CD4-positive, alpha-beta memory T cell (primary cell): Measurements from ENCODE around the gene PAX2. TPM values are rescaled to one million over a fixed set of nuclear protein-coding genes. Genes with fewer than 3 reads are reported as not detected.

Experiments
- CTCF ChIA-PET: fragments of 350-600 bp; sonication (Branson Sonifier 250); formaldehyde crosslinking; loops from one replicate; lab custom pipeline; 2021; ENCODE audit warnings: inconsistent platforms; ENCODE audit not compliant: partially characterized antibody; lab: Charles Lee
- POLR2A ChIA-PET: fragments of 350-600 bp; sonication (Branson Sonifier 250); formaldehyde crosslinking; loops from one replicate; lab custom pipeline; 2021; ENCODE audit not compliant: partially characterized antibody; lab: Charles Lee
- DNase-seq, 5 donors: peaks; one replicate each; pipeline versions ENCODE4 v3.0.0 to v3.0.0-alpha.2; 2020 to 2022; ENCODE audit warnings: mixed read lengths in 1 of 5
- H3K27ac ChIP-seq: one replicate; pipeline ENCODE4 v1.7.0; 2013; ENCODE audit warnings: low read depth, low read length
- H3K27me3 ChIP-seq: 2 replicates; pipeline ENCODE4 v1.7.0; 2013; ENCODE audit warnings: mild to moderate bottlenecking, low read length, moderate library complexity; ENCODE audit not compliant: insufficient read depth
- H3K36me3 ChIP-seq: 2 replicates; pipeline ENCODE4 v1.7.0; 2013; ENCODE audit warnings: mild to moderate bottlenecking, low read length, moderate library complexity; ENCODE audit not compliant: insufficient read depth
- H3K4me1 ChIP-seq: 2 replicates; pipeline ENCODE4 v1.7.0; 2013; ENCODE audit warnings: mild to moderate bottlenecking, low read length, moderate library complexity; ENCODE audit not compliant: insufficient read depth
- H3K4me3 ChIP-seq, 2 donors: one replicate each; pipeline ENCODE4 v1.7.0; 2013; ENCODE audit warnings: low read length in 2 of 2, mild to moderate bottlenecking in 1 of 2
- H3K9me3 ChIP-seq, 2 donors: one replicate each; pipeline ENCODE4 v1.7.0; 2013; ENCODE audit warnings: low read length in 2 of 2, control low read depth in 1 of 2; ENCODE audit not compliant: control insufficient read depth in 1 of 2
- H3K27ac Mint-ChIP-seq, 7 donors: one replicate each; pipeline ENCODE4 v1.8.0; 2020 to 2021; ENCODE audit warnings: mixed read lengths in 7 of 7, mild to moderate bottlenecking in 6 of 7, inconsistent platforms in 3 of 7, moderate library complexity in 3 of 7
- H3K27me3 Mint-ChIP-seq, 2 donors: one replicate each; pipeline ENCODE4 v1.8.0; 2020 to 2021; ENCODE audit warnings: mixed read lengths in 2 of 2
- H3K36me3 Mint-ChIP-seq, 2 donors: one replicate each; pipeline ENCODE4 v1.8.0; 2020 to 2021; ENCODE audit warnings: mixed read lengths in 2 of 2, inconsistent platforms in 1 of 2, mild to moderate bottlenecking in 1 of 2
- H3K4me1 Mint-ChIP-seq, 4 donors: one replicate each; pipeline ENCODE4 v1.8.0; 2020 to 2021; ENCODE audit warnings: mixed read lengths in 4 of 4, mild to moderate bottlenecking in 1 of 4
- H3K4me3 Mint-ChIP-seq, 8 donors: one replicate each; pipeline ENCODE4 v1.8.0; 2020 to 2021; ENCODE audit warnings: mixed read lengths in 8 of 8, mild to moderate bottlenecking in 7 of 8, moderate library complexity in 6 of 8, inconsistent platforms in 3 of 8
- H3K9me3 Mint-ChIP-seq, 8 donors: one replicate each; pipeline ENCODE4 v1.8.0; 2020 to 2021; ENCODE audit warnings: mixed read lengths in 8 of 8, mild to moderate bottlenecking in 5 of 8, inconsistent platforms in 3 of 8, moderate library complexity in 1 of 8
- intact Hi-C: fragments of 100-400 bp; cut with micrococcal nuclease; formaldehyde crosslinking; loops from one replicate; pipeline ENCODE4 v1.15.1; 2023
- polyA plus RNA-seq, 2 donors: library from polyadenylated mRNA; unstranded; fragments of 300-500 nt; fragmentation: Illumina TruSeq; gene quantifications; one replicate each; pipeline ENCODE4 v1.2.3, GENCODE V29; 2021
- total RNA-seq, 2 experiments: library from RNA; stranded (reverse); gene quantifications; one replicate each; pipeline ENCODE4 v1.2.3, GENCODE V29; 2021

The PAX2 gene
- total and polyA plus RNA-seq, 4 experiments from 2014 or later = not detected

- no peak for DNase-seq
- peaks cover 0 to 2% (median 0%) of the 10 kb centered on the region in 8 donors for H3K9me3 Mint-ChIP-seq
- H3K27me3 ChIP-seq = peaks cover 8% of the 10 kb centered on the region
- H3K36me3 ChIP-seq = no peaks in the 10 kb centered on the region
- POLR2A ChIA-PET = no interaction called here
- H3K4me3 ChIP-seq = no peak overlapping the region
- peaks cover 39 to 40% of the 10 kb centered on the region in 2 donors for H3K27me3 Mint-ChIP-seq
- no peak overlapping the region for H3K27ac Mint-ChIP-seq
- peaks cover 0 to 1% (median 0%) of the 10 kb centered on the region in 4 donors for H3K4me1 Mint-ChIP-seq
- H3K4me3 Mint-ChIP-seq = no peak overlapping the region
- intact Hi-C loops = no loop called here
- H3K36me3 Mint-ChIP-seq = no peaks in the 10 kb centered on the region
- no peaks in the 10 kb centered on the region for H3K9me3 ChIP-seq
- H3K27ac ChIP-seq = no peak overlapping the region
- CTCF ChIA-PET = no interaction called here
- no peaks in the 10 kb centered on the region for H3K4me1 ChIP-seq
Measured at GRCh38 chr10:100776671-100777070, 31.3 kb downstream of the PAX2 start.

GRCh38 chr10:100779329-100779728 lies 33.9 kb downstream of the PAX2 start:
- Mint-ChIP-seq H3K27me3 (peaks cover 32 to 33% of the 10 kb centered on the region in 2 donors), H3K4me3 (no peak overlapping the region), H3K4me1 (peaks cover 0 to 1% (median 0%) of the 10 kb centered on the region in 4 donors), H3K36me3 (no peaks in the 10 kb centered on the region), H3K27ac (no peak overlapping the region), H3K9me3 (no peaks in the 10 kb centered on the region)
- Histone ChIP-seq H3K27me3 (peaks cover 8% of the 10 kb centered on the region), H3K36me3 (no peaks in the 10 kb centered on the region), H3K9me3 (no peaks in the 10 kb centered on the region), H3K4me3 (no peak overlapping the region), H3K27ac (no peak overlapping the region), H3K4me1 (no peaks in the 10 kb centered on the region)
- ChIA-PET CTCF (no interaction called here), POLR2A (no interaction called here)
- no peak for DNase-seq
- intact Hi-C loops = no loop called here

- ChIA-PET POLR2A (no interaction called here), CTCF (no interaction called here)
- Histone ChIP-seq H3K27me3 (peaks cover 8% of the 10 kb centered on the region), H3K9me3 (no peaks in the 10 kb centered on the region), H3K27ac (no peak overlapping the region), H3K4me3 (no peak overlapping the region), H3K4me1 (no peaks in the 10 kb centered on the region), H3K36me3 (no peaks in the 10 kb centered on the region)
- Mint-ChIP-seq H3K27ac (no peak overlapping the region), H3K9me3 (no peaks in the 10 kb centered on the region), H3K27me3 (peaks cover 26 to 29% of the 10 kb centered on the region in 2 donors), H3K4me1 (peaks cover 0 to 1% (median 0%) of the 10 kb centered on the region in 4 donors), H3K36me3 (no peaks in the 10 kb centered on the region), H3K4me3 (no peak overlapping the region)
- intact Hi-C loops = no loop called here
- no peak for DNase-seq
Measured at GRCh38 chr10:100780324-100780723, 34.9 kb downstream of the PAX2 start.

GRCh38 chr10:100781145-100781665 lies 35.8 kb downstream of the PAX2 start:
- Mint-ChIP-seq H3K4me1 (peaks cover 0 to 1% (median 0%) of the 10 kb centered on the region in 4 donors), H3K36me3 (no peaks in the 10 kb centered on the region), H3K27ac (no peak overlapping the region), H3K4me3 (no peak overlapping the region), H3K9me3 (no peaks in the 10 kb centered on the region), H3K27me3 (peaks cover 20 to 23% of the 10 kb centered on the region in 2 donors)
- CTCF ChIA-PET = no interaction called here
- intact Hi-C loops = no loop called here
- Histone ChIP-seq H3K36me3 (no peaks in the 10 kb centered on the region), H3K4me3 (no peak overlapping the region), H3K4me1 (no peaks in the 10 kb centered on the region), H3K27me3 (peaks cover 8% of the 10 kb centered on the region), H3K27ac (no peak overlapping the region), H3K9me3 (no peaks in the 10 kb centered on the region)
- no peak for DNase-seq
- POLR2A ChIA-PET = no interaction called here

GRCh38 chr10:100782461-100783244 lies 37.3 kb downstream of the PAX2 start:
- CTCF ChIA-PET = no interaction called here
- no peak overlapping the region for H3K4me3 ChIP-seq
- no peaks in the 10 kb centered on the region for H3K4me1 Mint-ChIP-seq
- intact Hi-C loops = no loop called here
- H3K27ac Mint-ChIP-seq = no peak overlapping the region
- H3K4me3 Mint-ChIP-seq = no peak overlapping the region
- H3K9me3 Mint-ChIP-seq = no peaks in the 10 kb centered on the region
- no peak overlapping the region for H3K27ac ChIP-seq
- H3K27me3 Mint-ChIP-seq = peaks cover 27 to 29% of the 10 kb centered on the region in 2 donors
- H3K9me3 ChIP-seq = no peaks in the 10 kb centered on the region
- H3K27me3 ChIP-seq = peaks cover 8% of the 10 kb centered on the region
- H3K36me3 ChIP-seq = no peaks in the 10 kb centered on the region
- POLR2A ChIA-PET = no interaction called here
- H3K36me3 Mint-ChIP-seq = no peaks in the 10 kb centered on the region
- no peaks in the 10 kb centered on the region for H3K4me1 ChIP-seq
- no peak for DNase-seq

GRCh38 chr10:100784126-100784525 lies 38.7 kb downstream of the PAX2 start:
- no peak overlapping the region for H3K27ac Mint-ChIP-seq
- no peak for DNase-seq

GRCh38 chr10:100786591-100786990 lies 41.2 kb downstream of the PAX2 start:
- H3K27me3 ChIP-seq = no peaks in the 10 kb centered on the region
- Mint-ChIP-seq H3K36me3 (no peaks in the 10 kb centered on the region), H3K4me3 (no peak overlapping the region), H3K27me3 (peaks cover 21 to 24% of the 10 kb centered on the region in 2 donors), H3K9me3 (no peaks in the 10 kb centered on the region), H3K4me1 (no peaks in the 10 kb centered on the region), H3K27ac (no peak overlapping the region)
- H3K27ac ChIP-seq = no peak overlapping the region
- no peaks in the 10 kb centered on the region for H3K36me3 ChIP-seq
- intact Hi-C loops = no loop called here
- no peaks in the 10 kb centered on the region for H3K9me3 ChIP-seq
- ChIA-PET CTCF (interaction anchor here (0.5 kb wide), 1 partner anchor 114 kb away, joined by 5 read pairs; no protein-coding TSS in a partner anchor), POLR2A (no interaction called here)
- no peaks in the 10 kb centered on the region for H3K4me1 ChIP-seq
- H3K4me3 ChIP-seq = no peak overlapping the region
- DNase-seq = no peak

More at GRCh38 chr10:100784126-100784525, 38.7 kb downstream of the PAX2 start:
- H3K36me3 Mint-ChIP-seq = no peaks in the 10 kb centered on the region
- H3K36me3 ChIP-seq = no peaks in the 10 kb centered on the region
- H3K9me3 Mint-ChIP-seq = no peaks in the 10 kb centered on the region
- no peaks in the 10 kb centered on the region for H3K4me1 ChIP-seq
- no peaks in the 10 kb centered on the region for H3K4me1 Mint-ChIP-seq
- H3K27ac ChIP-seq = no peak overlapping the region
- H3K9me3 ChIP-seq = no peaks in the 10 kb centered on the region
- ChIA-PET CTCF (no interaction called here), POLR2A (no interaction called here)
- peaks cover 18 to 28% of the 10 kb centered on the region in 2 donors for H3K27me3 Mint-ChIP-seq
- no peak overlapping the region for H3K4me3 ChIP-seq
- H3K27me3 ChIP-seq = no peaks in the 10 kb centered on the region
- H3K4me3 Mint-ChIP-seq = no peak overlapping the region
- intact Hi-C loops = no loop called here
